Testis (tissue), 2 donors: ENCODE results near the gene TLR4.

Experiments
- CTCF ChIP-seq, 3 experiments: fragments of 450-650 bp in 2 of 3; fragments of 200-600 bp in 1 of 3; sonication (generic) in 1 of 3; IDR thresholded peaks; one replicate each; pipeline ENCODE4 v1.5.1; 2016 to 2019; ENCODE audit warnings: antibody characterized with exemption in 3 of 3, mild to moderate bottlenecking in 2 of 3, moderate library complexity in 1 of 3
- POLR2A ChIP-seq: fragments of 450-650 bp; IDR thresholded peaks from one replicate; pipeline ENCODE4 v1.6.1; 2017; ENCODE audit warnings: antibody characterized with exemption, mild to moderate bottlenecking, moderate library complexity

DNA sequence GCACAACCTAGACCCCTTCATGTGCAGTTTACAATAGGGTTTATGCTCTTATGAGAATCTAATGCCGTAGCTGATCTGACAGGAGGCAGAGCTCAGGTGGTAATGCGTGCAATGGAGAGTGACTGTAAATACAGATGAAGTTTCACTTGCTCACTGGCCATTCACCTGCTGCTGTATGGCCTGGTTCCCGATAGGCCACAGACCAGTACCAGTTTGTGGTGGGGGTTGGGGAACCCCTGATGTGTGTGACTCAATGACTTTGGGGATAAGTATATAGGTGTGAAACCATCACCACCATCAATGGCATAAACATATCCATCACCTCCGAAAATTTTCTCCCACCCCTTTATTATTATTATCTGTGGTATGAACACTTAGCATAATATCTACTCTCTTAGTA is 42.1 kb downstream of the TLR4 start:
- TF ChIP-seq POLR2A (no peak), CTCF (IDR thresholded peaks at IDR 0.05) (no peak)
